DOHH2 (cell line): ENCODE results near the gene ANKRD1.

Experiments
- H3F3A ChIP-seq: fragments of 200-600 bp; sonication (generic), shearing (Covaris generic); 2 replicates; pipeline ENCODE4 v1.6.0; 2016; ENCODE audit warnings: antibody characterized with exemption, mild to moderate bottlenecking; ENCODE audit not compliant: control insufficient read depth, insufficient read depth
- H3K27ac ChIP-seq: fragments of 200-600 bp; sonication (generic); 2 replicates; pipeline ENCODE4 v1.5.1; 2014; ENCODE audit warnings: low read depth, mild to moderate bottlenecking, low read length, moderate library complexity
- H3K27me3 ChIP-seq: fragments of 200-600 bp; sonication (generic); 2 replicates; pipeline ENCODE4 v1.6.1; 2014; ENCODE audit warnings: mild to moderate bottlenecking, low read length, mixed read lengths; ENCODE audit not compliant: control insufficient read depth
- H3K36me3 ChIP-seq: fragments of 200-600 bp; sonication (generic); 2 replicates; pipeline ENCODE4 v1.6.1; 2014; ENCODE audit warnings: mild to moderate bottlenecking, low read length, moderate library complexity, mixed read lengths; ENCODE audit not compliant: control insufficient read depth
- H3K4me1 ChIP-seq: fragments of 200-600 bp; sonication (generic); 2 replicates; pipeline ENCODE4 v1.6.1; 2014; ENCODE audit warnings: mild to moderate bottlenecking, low read length, mixed read lengths; ENCODE audit not compliant: control insufficient read depth
- H3K4me2 ChIP-seq: fragments of 200-600 bp; sonication (generic); 2 replicates; pipeline ENCODE4 v1.6.0; 2014; ENCODE audit warnings: mild to moderate bottlenecking, low read length, moderate library complexity
- H3K4me3 ChIP-seq: fragments of 200-600 bp; sonication (generic); 2 replicates; pipeline ENCODE4 v1.5.1; 2014; ENCODE audit warnings: mild to moderate bottlenecking, low read length, mixed read lengths
- H3K79me2 ChIP-seq: fragments of 200-600 bp; sonication (generic); 2 replicates; pipeline ENCODE4 v1.6.1; 2014; ENCODE audit warnings: mild to moderate bottlenecking, low read length, mixed read lengths; ENCODE audit not compliant: control insufficient read depth
- H3K9me2 ChIP-seq: fragments of 200-600 bp; sonication (generic); replicated peaks from 2 replicates; pipeline ENCODE4 v1.6.1; 2014; ENCODE audit warnings: mild to moderate bottlenecking, low read length, mixed read lengths; ENCODE audit not compliant: control insufficient read depth
- H3K9me3 ChIP-seq: fragments of 200-600 bp; sonication (generic); 2 replicates; pipeline ENCODE4 v1.6.1; 2014; ENCODE audit warnings: antibody characterized with exemption, low read length, mixed read lengths; ENCODE audit not compliant: control insufficient read depth, insufficient read depth
- H4K20me1 ChIP-seq: fragments of 200-600 bp; sonication (generic); 2 replicates; pipeline ENCODE4 v1.6.0; 2014; ENCODE audit warnings: low read depth, mild to moderate bottlenecking, antibody characterized with exemption, low read length, moderate library complexity; ENCODE audit not compliant: control insufficient read depth, insufficient read depth
- EZH2phosphoT487 ChIP-seq: fragments of 200-600 bp; sonication (generic); IDR thresholded peaks from 2 replicates; pipeline ENCODE4 v1.6.1; 2017; ENCODE audit warnings: borderline replicate concordance, mild to moderate bottlenecking, antibody characterized with exemption, low read length, moderate library complexity, mixed read lengths
- TF ChIP-seq, protein P1 (sequence below): fragments of 200-600 bp; sonication (generic); IDR thresholded peaks from one replicate; pipeline ENCODE4 v1.5.1; 2014; ENCODE audit warnings: antibody characterized with exemption, mild to moderate bottlenecking, low read depth, low read length; ENCODE audit not compliant: poor library complexity, severe bottlenecking

The ANKRD1 gene

DNA sequence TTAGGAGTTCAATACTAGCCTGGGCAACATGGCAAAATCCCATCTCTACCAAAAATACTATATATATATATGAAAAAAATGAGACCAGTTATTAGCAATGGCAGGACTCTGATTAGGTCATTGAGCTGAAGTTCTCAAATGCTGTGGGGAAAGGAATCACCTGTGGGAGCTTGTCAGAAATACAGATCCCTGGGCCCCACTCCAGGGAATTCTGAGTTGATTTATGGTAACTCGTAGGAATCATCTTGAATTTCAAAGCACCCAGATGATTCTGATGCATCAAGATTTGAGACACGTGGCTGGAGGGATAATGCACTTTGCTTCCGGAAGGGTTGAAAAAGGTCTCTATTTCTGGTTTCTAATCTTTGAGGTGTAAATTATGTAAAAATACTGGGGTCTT lies 1.0 kb upstream of the ANKRD1 start:
- H3F3A ChIP-seq = no peaks in the 10 kb centered on the region
- TF ChIP-seq, protein P1, sequence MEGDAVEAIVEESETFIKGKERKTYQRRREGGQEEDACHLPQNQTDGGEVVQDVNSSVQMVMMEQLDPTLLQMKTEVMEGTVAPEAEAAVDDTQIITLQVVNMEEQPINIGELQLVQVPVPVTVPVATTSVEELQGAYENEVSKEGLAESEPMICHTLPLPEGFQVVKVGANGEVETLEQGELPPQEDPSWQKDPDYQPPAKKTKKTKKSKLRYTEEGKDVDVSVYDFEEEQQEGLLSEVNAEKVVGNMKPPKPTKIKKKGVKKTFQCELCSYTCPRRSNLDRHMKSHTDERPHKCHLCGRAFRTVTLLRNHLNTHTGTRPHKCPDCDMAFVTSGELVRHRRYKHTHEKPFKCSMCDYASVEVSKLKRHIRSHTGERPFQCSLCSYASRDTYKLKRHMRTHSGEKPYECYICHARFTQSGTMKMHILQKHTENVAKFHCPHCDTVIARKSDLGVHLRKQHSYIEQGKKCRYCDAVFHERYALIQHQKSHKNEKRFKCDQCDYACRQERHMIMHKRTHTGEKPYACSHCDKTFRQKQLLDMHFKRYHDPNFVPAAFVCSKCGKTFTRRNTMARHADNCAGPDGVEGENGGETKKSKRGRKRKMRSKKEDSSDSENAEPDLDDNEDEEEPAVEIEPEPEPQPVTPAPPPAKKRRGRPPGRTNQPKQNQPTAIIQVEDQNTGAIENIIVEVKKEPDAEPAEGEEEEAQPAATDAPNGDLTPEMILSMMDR = no peak
- TF ChIP-seq EZH2phosphoT487 = no peak

DNA sequence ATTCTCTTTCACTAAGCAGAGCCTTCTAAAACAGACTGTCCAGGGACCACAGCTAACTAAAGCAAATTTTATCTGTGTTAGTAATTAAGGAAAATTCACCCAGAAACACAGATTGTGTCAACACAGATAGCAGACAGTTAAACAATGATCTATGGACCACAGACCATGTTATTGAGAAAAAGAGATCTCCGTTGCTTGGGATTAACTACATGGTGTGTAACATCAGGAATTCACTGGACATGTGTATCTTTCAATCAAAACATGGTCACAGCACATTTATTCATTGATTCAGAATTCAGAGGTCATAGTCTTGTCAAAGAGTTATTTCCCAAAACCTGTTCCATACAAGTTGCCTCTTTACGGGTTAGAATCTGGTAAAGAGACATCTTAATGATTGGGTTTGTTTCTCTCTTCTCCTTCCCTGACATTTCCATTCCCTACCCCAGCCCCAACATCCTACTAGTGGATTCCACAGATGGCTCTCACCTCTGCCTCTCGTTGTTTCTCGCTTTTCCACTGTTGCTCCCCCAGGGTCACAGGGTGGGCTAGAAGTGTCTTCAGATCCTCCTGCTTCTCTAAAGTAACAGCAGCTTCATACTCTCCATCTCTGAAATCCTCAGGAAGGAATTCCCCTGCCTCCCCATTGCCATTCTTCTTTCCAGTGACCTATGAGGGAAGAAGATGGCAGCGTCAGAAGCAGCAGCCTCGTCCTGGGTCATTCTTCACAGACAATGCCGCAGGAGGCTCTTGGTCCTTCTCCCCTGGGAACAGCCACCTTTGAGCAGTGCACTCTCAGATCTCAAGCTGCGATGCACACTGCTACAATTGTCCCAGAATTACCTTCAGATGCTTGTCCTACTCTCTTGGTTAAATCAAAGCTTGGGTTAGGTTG lies 958 bp downstream of the ANKRD1 start:
- no peaks in the 10 kb centered on the region for H3K36me3 ChIP-seq
- H3K9me2 ChIP-seq = no peaks in the 10 kb centered on the region
- no peak overlapping the region for H3K27ac ChIP-seq
- no peaks in the 10 kb centered on the region for H3K27me3 ChIP-seq
- H3K79me2 ChIP-seq = no peaks in the 10 kb centered on the region
- no peaks in the 10 kb centered on the region for H3K9me3 ChIP-seq
- no peaks in the 10 kb centered on the region for H4K20me1 ChIP-seq
- TF ChIP-seq, protein P1 = no peak
- no peak for TF ChIP-seq EZH2phosphoT487
- H3K4me1 ChIP-seq = peaks cover 17% of the 10 kb centered on the region
- no peak overlapping the region for H3K4me3 ChIP-seq
- H3F3A ChIP-seq = no peaks in the 10 kb centered on the region
- H3K4me2 ChIP-seq = no peak overlapping the region

More for the DNA sequence above, 1.0 kb upstream of the ANKRD1 start:
- Histone ChIP-seq H3K4me1 (peaks cover 17% of the 10 kb centered on the region), H3K4me3 (no peak overlapping the region), H3K27me3 (no peaks in the 10 kb centered on the region), H4K20me1 (no peaks in the 10 kb centered on the region), H3K27ac (no peak overlapping the region), H3K79me2 (no peaks in the 10 kb centered on the region), H3K4me2 (no peak overlapping the region), H3K9me3 (no peaks in the 10 kb centered on the region), H3K36me3 (no peaks in the 10 kb centered on the region), H3K9me2 (no peaks in the 10 kb centered on the region)

DNA sequence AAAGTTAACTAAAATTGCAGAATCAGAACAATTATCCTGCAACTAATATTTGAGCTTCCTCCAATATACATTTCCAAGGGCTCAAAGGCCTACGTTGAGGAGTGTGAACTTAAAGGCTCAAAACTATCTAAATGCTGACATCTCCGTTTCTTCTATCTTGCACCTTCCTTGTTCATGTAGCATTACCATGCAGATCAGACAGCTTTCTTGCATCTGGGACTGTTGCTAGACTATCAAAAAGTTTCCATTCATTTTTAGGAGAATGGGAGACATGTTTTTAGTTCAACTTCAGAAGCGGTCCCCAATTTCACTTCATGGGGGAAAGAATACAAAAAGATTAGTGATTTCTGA lies 2.9 kb downstream of the ANKRD1 start:
- Histone ChIP-seq H3K36me3 (no peaks in the 10 kb centered on the region), H3K4me3 (no peak overlapping the region), H3K27ac (no peak overlapping the region), H4K20me1 (no peaks in the 10 kb centered on the region), H3K4me1 (peaks cover 17% of the 10 kb centered on the region), H3K27me3 (no peaks in the 10 kb centered on the region), H3F3A (no peaks in the 10 kb centered on the region), H3K9me2 (no peaks in the 10 kb centered on the region), H3K4me2 (0 out of 2 replicates have a peak overlapping the region, but pooled peaks have one; percentile 15), H3K9me3 (no peaks in the 10 kb centered on the region), H3K79me2 (no peaks in the 10 kb centered on the region)
- TF ChIP-seq, protein P1 = no peak
- no peak for TF ChIP-seq EZH2phosphoT487
